ENCODE data around the gene CIBAR2.
"Not testable (repeated sequence)": the region's sequence is repeated elsewhere in the genome, so short reads cannot be mapped to it uniquely, and the experiment has no call there.

Gene CIBAR2

DNA sequence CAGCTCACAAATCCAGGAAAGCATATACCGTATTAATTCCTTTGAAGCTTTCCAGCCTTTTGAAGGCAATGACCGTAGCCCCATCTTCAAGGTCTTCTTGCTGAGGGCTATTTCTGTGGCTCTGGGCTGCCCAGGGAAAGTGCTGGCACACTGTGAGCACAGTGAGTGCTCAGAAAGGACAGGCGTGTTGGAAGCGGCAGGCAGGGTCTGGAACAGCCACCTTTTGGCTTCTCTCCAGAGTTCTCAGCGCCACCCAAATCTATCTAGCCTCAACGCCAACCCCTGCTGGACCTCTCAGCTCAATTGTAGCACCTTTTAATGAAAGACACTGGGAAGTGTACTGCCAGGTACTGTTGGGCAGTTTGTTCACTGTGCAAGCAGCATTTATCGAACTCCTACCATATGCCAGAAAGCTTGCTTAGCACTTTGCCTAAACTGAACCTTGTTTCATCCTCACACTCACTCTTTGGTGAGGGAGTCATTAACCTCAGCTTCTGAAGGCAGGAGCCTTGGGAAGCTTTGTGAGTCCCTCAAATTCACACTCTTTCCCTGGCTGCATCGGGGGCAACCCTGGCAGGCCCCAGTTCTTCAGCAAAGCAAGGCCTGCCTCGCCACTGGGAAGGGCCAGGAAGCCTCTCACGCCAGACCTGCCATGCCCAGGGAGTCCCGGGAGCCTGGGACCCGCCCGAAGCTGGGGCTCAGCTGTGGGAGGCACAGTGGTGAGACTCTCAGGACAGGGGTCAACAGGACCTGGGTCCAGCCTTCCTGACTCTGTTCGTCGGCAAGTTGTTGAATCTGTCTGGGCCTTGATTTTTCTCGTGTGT, 13.5 kb upstream of the CIBAR2 start:
- no peaks in the 10 kb centered on the region for H3K36me3 ChIP-seq (ENCODE audit: control insufficient read depth, low read depth, low read length)
- H3K4me1 ChIP-seq (ENCODE audit: control insufficient read depth, low read depth, low read length) = peaks cover 6% of the 10 kb centered on the region
- no peaks in the 10 kb centered on the region for H3K9me3 ChIP-seq (ENCODE audit: control insufficient read depth, low read depth, low read length)
- H3K27me3 ChIP-seq (ENCODE audit: control insufficient read depth, insufficient read depth, low read length) = no peaks in the 10 kb centered on the region
- H3K9ac ChIP-seq (ENCODE audit: low read length) = no peak overlapping the region
- no peak overlapping the region for H3K4me3 ChIP-seq (ENCODE audit: low read length)
- no peak overlapping the region for H3K27ac ChIP-seq (ENCODE audit: low read length)

DNA sequence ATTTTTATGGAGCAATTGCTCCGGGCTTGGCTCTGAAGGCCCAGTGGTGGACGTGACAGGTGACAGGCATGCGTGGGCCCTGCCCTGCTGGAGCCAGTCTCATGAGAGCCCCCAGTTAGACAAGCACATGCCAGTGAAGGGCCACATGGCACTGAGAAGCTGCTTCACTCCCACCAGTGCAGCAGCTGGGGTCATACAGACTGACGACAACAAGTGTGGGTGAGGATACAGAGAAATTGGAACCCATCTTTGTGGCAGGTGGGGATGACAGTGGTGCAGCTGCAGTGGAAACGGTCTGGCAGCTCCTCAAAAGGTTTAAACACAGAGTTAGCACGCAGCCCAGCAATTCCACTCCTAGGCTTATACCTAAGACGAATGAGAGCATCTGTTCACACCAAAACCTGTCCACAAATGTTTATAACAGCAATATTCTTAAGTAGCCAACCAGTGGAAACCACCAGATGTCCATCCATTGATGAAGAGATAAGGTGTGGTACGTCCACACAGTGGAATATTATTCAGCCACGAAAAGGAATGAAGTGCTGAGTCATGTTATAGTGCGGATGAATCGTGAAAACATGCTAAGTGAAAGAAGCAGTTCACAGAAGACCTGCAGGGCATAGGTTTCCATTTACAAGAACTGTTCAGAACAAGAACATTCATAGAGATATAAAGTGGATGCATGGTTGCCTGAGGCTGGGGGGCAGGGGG, 12.5 kb upstream of the CIBAR2 start:
- Histone ChIP-seq H3K36me3 (ENCODE audit: control insufficient read depth, low read depth, low read length) (no peaks in the 10 kb centered on the region), H3K9ac (ENCODE audit: low read length) (no peak overlapping the region), H3K9me3 (ENCODE audit: control insufficient read depth, low read depth, low read length) (no peaks in the 10 kb centered on the region), H3K27me3 (ENCODE audit: control insufficient read depth, insufficient read depth, low read length) (no peaks in the 10 kb centered on the region), H3K4me1 (ENCODE audit: control insufficient read depth, low read depth, low read length) (peaks cover 6% of the 10 kb centered on the region), H3K4me3 (ENCODE audit: low read length) (no peak overlapping the region), H3K27ac (ENCODE audit: low read length) (no peak overlapping the region)

- Histone ChIP-seq H3K36me3 (ENCODE audit: control insufficient read depth, low read depth, low read length) (no peaks in the 10 kb centered on the region), H3K27ac (ENCODE audit: low read length) (no peak overlapping the region), H3K9me3 (ENCODE audit: control insufficient read depth, low read depth, low read length) (no peaks in the 10 kb centered on the region), H3K4me1 (ENCODE audit: control insufficient read depth, low read depth, low read length) (peaks cover 6% of the 10 kb centered on the region), H3K9ac (ENCODE audit: low read length) (no peak overlapping the region), H3K27me3 (ENCODE audit: control insufficient read depth, insufficient read depth, low read length) (no peaks in the 10 kb centered on the region), H3K4me3 (ENCODE audit: low read length) (no peak overlapping the region)
Observed at GRCh38 chr16:85123891-85124635, 11.8 kb upstream of the CIBAR2 start.

- not testable (repeated sequence) for H3K9ac ChIP-seq (ENCODE audit: low read length); H3K27me3 ChIP-seq (ENCODE audit: control insufficient read depth, insufficient read depth, low read length); H3K27ac ChIP-seq (ENCODE audit: low read length)
Observed at GRCh38 chr16:85123441-85123840, 11.2 kb upstream of the CIBAR2 start.

DNA sequence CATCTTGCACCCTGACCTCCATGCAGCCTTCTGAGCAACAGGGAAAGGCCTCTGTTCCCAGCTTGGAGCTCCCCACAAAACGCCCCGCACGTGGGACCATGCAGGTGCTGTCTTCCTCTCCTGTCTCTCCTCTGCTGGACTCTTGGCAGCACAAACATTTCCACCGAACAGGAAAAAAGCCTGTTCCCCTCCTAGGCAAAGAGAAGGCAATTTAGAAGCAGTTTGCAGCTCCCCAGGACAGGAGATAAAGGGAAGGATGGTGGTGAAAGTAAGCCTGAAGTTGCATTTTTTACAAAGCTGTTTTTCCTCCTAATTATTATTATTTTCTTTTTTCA, 7.7 kb upstream of the CIBAR2 start:
- H3K36me3 ChIP-seq (ENCODE audit: control insufficient read depth, low read depth, low read length) = no peaks in the 10 kb centered on the region
- no peak overlapping the region for H3K4me3 ChIP-seq (ENCODE audit: low read length)
- no peaks in the 10 kb centered on the region for H3K27me3 ChIP-seq (ENCODE audit: control insufficient read depth, insufficient read depth, low read length)
- H3K4me1 ChIP-seq (ENCODE audit: control insufficient read depth, low read depth, low read length) = no peaks in the 10 kb centered on the region
- no peaks in the 10 kb centered on the region for H3K9me3 ChIP-seq (ENCODE audit: control insufficient read depth, low read depth, low read length)
- no peak overlapping the region for H3K27ac ChIP-seq (ENCODE audit: low read length)
- no peak overlapping the region for H3K9ac ChIP-seq (ENCODE audit: low read length)

More at GRCh38 chr16:85123441-85123840, 11.2 kb upstream of the CIBAR2 start:
- H3K4me3 ChIP-seq (ENCODE audit: low read length); H3K4me1 ChIP-seq (ENCODE audit: control insufficient read depth, low read depth, low read length); H3K36me3 ChIP-seq (ENCODE audit: control insufficient read depth, low read depth, low read length); H3K9me3 ChIP-seq (ENCODE audit: control insufficient read depth, low read depth, low read length): not testable (repeated sequence)

DNA sequence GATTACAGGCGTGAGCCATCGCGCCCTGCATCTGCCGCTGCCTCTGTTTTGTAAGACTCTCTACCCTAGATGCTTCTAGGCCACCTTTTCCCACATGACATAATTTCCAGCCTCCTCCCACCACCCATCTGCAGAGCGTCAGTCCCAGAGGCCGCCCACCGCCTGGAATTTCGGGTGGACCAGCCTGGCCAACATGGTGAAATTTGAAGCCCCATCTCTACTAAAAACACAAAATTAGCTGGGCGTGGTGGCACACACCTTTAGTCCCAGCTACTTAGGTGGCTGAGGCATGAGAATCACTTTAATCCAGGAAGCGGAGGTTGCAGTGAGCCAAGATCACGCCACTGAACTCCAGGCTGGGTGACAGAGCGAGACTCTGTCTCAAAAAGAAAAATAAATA, 5.1 kb upstream of the CIBAR2 start:
- H3K4me3 ChIP-seq (ENCODE audit: low read length) = no peak overlapping the region
- H3K9ac ChIP-seq (ENCODE audit: low read length) = no peak overlapping the region
- H3K27ac ChIP-seq (ENCODE audit: low read length) = no peak overlapping the region
- no peaks in the 10 kb centered on the region for H3K9me3 ChIP-seq (ENCODE audit: control insufficient read depth, low read depth, low read length)
- no peaks in the 10 kb centered on the region for H3K27me3 ChIP-seq (ENCODE audit: control insufficient read depth, insufficient read depth, low read length)
- no peaks in the 10 kb centered on the region for H3K4me1 ChIP-seq (ENCODE audit: control insufficient read depth, low read depth, low read length)
- H3K36me3 ChIP-seq (ENCODE audit: control insufficient read depth, low read depth, low read length) = no peaks in the 10 kb centered on the region

- no peak overlapping the region for H3K27ac ChIP-seq (ENCODE audit: low read length)
- no peaks in the 10 kb centered on the region for H3K9me3 ChIP-seq (ENCODE audit: control insufficient read depth, low read depth, low read length)
- no peaks in the 10 kb centered on the region for H3K36me3 ChIP-seq (ENCODE audit: control insufficient read depth, low read depth, low read length)
- no peak overlapping the region for H3K9ac ChIP-seq (ENCODE audit: low read length)
- H3K4me3 ChIP-seq (ENCODE audit: low read length) = no peak overlapping the region
- no peaks in the 10 kb centered on the region for H3K4me1 ChIP-seq (ENCODE audit: control insufficient read depth, low read depth, low read length)
- no peaks in the 10 kb centered on the region for H3K27me3 ChIP-seq (ENCODE audit: control insufficient read depth, insufficient read depth, low read length)
Observed at GRCh38 chr16:85114909-85115567, 2.8 kb upstream of the CIBAR2 start.

DNA sequence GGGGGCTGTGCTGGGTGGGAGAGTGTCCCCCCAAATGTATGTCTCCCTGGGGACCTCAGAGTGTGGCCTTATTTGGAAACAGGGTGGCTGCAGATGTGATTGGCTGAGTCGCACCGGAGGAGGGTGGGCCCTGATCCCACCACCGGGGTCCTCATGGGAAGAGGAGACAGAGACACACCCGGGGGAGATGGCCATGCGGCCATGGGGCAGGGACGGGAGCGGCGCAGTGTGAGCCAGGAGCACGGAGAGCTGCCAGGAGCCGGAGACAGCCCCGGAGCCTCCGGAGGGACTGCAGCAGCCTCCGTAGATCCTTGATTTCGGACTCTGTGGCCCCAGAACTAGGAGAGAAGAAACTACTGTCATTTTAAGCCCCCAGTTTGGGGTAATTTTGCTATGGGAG, 1.6 kb upstream of the CIBAR2 start:
- Histone ChIP-seq H3K27me3 (ENCODE audit: control insufficient read depth, insufficient read depth, low read length) (no peaks in the 10 kb centered on the region), H3K4me3 (ENCODE audit: low read length) (no peak overlapping the region), H3K27ac (ENCODE audit: low read length) (no peak overlapping the region), H3K9ac (ENCODE audit: low read length) (no peak overlapping the region), H3K9me3 (ENCODE audit: control insufficient read depth, low read depth, low read length) (no peaks in the 10 kb centered on the region), H3K4me1 (ENCODE audit: control insufficient read depth, low read depth, low read length) (no peaks in the 10 kb centered on the region), H3K36me3 (ENCODE audit: control insufficient read depth, low read depth, low read length) (no peaks in the 10 kb centered on the region)

DNA sequence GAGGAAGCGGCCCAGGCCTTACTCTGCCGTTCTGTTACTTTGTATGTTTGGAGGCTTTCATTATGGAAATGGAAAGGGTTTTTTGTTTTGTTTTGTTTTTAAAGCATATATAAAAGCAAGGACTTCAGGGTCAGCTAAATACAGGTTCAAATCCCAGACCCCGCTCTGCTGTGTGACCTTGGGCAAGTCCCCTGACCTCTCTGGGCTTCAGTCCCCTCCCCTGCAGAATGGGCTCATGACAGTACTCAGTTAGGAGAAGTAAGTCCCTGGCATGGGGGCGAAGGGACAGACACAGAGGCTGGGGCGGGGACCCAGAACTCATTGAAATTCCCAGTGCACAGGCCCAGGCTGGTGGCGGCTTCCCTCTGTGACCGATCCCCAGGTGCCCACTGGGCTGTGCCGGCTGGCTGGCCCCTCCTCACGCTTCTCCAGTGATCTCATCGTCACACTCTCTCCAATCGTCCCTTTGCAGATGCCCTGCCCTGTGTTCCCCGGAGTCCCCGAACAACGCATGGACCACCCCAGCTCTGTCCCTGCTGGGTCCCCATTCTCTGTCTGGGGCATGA, 979 bp upstream of the CIBAR2 start:
- Histone ChIP-seq H3K27me3 (ENCODE audit: control insufficient read depth, insufficient read depth, low read length) (no peaks in the 10 kb centered on the region), H3K36me3 (ENCODE audit: control insufficient read depth, low read depth, low read length) (no peaks in the 10 kb centered on the region), H3K4me1 (ENCODE audit: control insufficient read depth, low read depth, low read length) (no peaks in the 10 kb centered on the region)

DNA sequence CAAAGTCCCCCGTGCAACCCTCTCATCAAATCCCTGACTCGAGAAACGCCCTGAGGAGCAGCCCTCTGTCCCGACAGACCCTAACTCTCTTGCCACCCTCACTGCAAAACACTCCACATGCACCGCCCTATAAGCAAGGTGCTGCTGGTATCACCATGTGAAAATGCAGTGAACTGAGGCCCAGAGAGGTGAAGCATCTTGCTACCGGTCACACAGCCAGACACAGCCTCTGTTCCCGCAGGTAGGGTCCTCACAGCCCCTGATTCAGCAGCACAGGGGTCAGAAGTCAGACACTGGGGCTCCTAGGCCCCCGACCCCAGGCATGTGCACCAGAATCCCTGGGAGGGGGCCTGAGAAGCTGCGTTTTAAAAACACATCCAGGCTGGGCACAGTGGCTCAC, 1.1 kb downstream of the CIBAR2 start:
- H3K4me1 ChIP-seq (ENCODE audit: control insufficient read depth, low read depth, low read length) = no peaks in the 10 kb centered on the region
- H3K4me3 ChIP-seq (ENCODE audit: low read length) = no peak overlapping the region
- H3K27me3 ChIP-seq (ENCODE audit: control insufficient read depth, insufficient read depth, low read length) = no peaks in the 10 kb centered on the region
- no peak overlapping the region for H3K9ac ChIP-seq (ENCODE audit: low read length)
- no peaks in the 10 kb centered on the region for H3K9me3 ChIP-seq (ENCODE audit: control insufficient read depth, low read depth, low read length)
- no peaks in the 10 kb centered on the region for H3K36me3 ChIP-seq (ENCODE audit: control insufficient read depth, low read depth, low read length)
- H3K27ac ChIP-seq (ENCODE audit: low read length) = no peak overlapping the region

More for the DNA sequence above, 979 bp upstream of the CIBAR2 start:
- Histone ChIP-seq H3K4me3 (ENCODE audit: low read length) (no peak overlapping the region), H3K27ac (ENCODE audit: low read length) (no peak overlapping the region), H3K9ac (ENCODE audit: low read length) (no peak overlapping the region), H3K9me3 (ENCODE audit: control insufficient read depth, low read depth, low read length) (no peaks in the 10 kb centered on the region)

- H3K4me1 ChIP-seq (ENCODE audit: control insufficient read depth, low read depth, low read length) = no peaks in the 10 kb centered on the region
- H3K27ac ChIP-seq (ENCODE audit: low read length) = no peak overlapping the region
- no peak overlapping the region for H3K4me3 ChIP-seq (ENCODE audit: low read length)
- no peaks in the 10 kb centered on the region for H3K9me3 ChIP-seq (ENCODE audit: control insufficient read depth, low read depth, low read length)
- no peaks in the 10 kb centered on the region for H3K36me3 ChIP-seq (ENCODE audit: control insufficient read depth, low read depth, low read length)
- no peaks in the 10 kb centered on the region for H3K27me3 ChIP-seq (ENCODE audit: control insufficient read depth, insufficient read depth, low read length)
- no peak overlapping the region for H3K9ac ChIP-seq (ENCODE audit: low read length)
Observed at GRCh38 chr16:85110105-85110504, 2.2 kb downstream of the CIBAR2 start.

Data from iPS-18a (cell line).